H1 (cell line): ENCODE results near the gene ZNF211. TPM values are rescaled to one million over a fixed set of nuclear protein-coding genes. Genes with fewer than 3 reads are reported as not detected.

ENCODE experiments used
- ASH2L ChIP-seq: fragments of 200-600, 300-600 bp; sonication (generic); IDR thresholded peaks from one replicate; pipeline ENCODE4 v1.7.1; 2017; ENCODE audit warnings: low read length
- CREB1 ChIP-seq: IDR thresholded peaks from 2 replicates; pipeline ENCODE4 v1.6.1; 2012; ENCODE audit warnings: inconsistent platforms
- CTBP2 ChIP-seq: IDR thresholded peaks from 2 replicates; pipeline ENCODE4 v1.7.0; 2011; ENCODE audit warnings: borderline replicate concordance, mild to moderate bottlenecking, moderate library complexity, mixed read lengths, low read length; ENCODE audit not compliant: insufficient read depth, insufficient read length
- EP300 ChIP-seq, 2 experiments: IDR thresholded peaks; 1 replicate in 1 of 2; 2 replicates in 1 of 2; pipeline ENCODE4 v1.6.1; 2011 to 2012; ENCODE audit warnings: low read depth in 2 of 2, low read length in 2 of 2, mild to moderate bottlenecking in 2 of 2, borderline replicate concordance in 1 of 2, inconsistent platforms in 1 of 2, moderate library complexity in 1 of 2
- EZH2 ChIP-seq: fragments of 200-600 bp; sonication (generic); IDR thresholded peaks from 2 replicates; pipeline ENCODE4 v1.7.1; 2012; ENCODE audit warnings: low read depth, mild to moderate bottlenecking, moderate library complexity, low read length, inconsistent platforms; ENCODE audit not compliant: severe bottlenecking
- GTF2F1 ChIP-seq: IDR thresholded peaks from 2 replicates; pipeline ENCODE4 v1.6.1; 2012; ENCODE audit warnings: low read depth, low read length, improper control_type of control experiment, borderline replicate concordance
- HDAC2 ChIP-seq, 2 experiments: fragments of 300-600 bp in 1 of 2; sonication (generic) in 1 of 2; IDR thresholded peaks; 2 replicates each; pipeline ENCODE4 v1.6.1; 2011 to 2012; ENCODE audit warnings: low read depth in 2 of 2, low read length in 2 of 2, mild to moderate bottlenecking in 2 of 2, moderate library complexity in 2 of 2, borderline replicate concordance in 1 of 2, inconsistent platforms in 1 of 2
- KDM4A ChIP-seq: IDR thresholded peaks from one replicate; pipeline ENCODE4 v1.7.1; 2012; ENCODE audit warnings: low read depth, mild to moderate bottlenecking, moderate library complexity, low read length, inconsistent platforms; ENCODE audit not compliant: severe bottlenecking
- KDM5A ChIP-seq: fragments of 200-600 bp; IDR thresholded peaks from 2 replicates; pipeline ENCODE4 v1.7.1; 2012; ENCODE audit warnings: mild to moderate bottlenecking, low read length, inconsistent platforms, mixed read lengths
- MAFK ChIP-seq: IDR thresholded peaks from 2 replicates; pipeline ENCODE4 v1.6.1; 2012; ENCODE audit warnings: low read depth, mild to moderate bottlenecking, improper control_type of control experiment, low read length
- MAX ChIP-seq: IDR thresholded peaks from 2 replicates; pipeline ENCODE4 v1.6.1; 2012; ENCODE audit warnings: inconsistent platforms
- NRF1 ChIP-seq: IDR thresholded peaks from 2 replicates; pipeline ENCODE4 v1.6.1; 2011; ENCODE audit warnings: mild to moderate bottlenecking, low read depth, low read length, improper control_type of control experiment
- PHF8 ChIP-seq: fragments of 200-600 bp; sonication (generic); conservative IDR thresholded peaks from 2 replicates; pipeline ENCODE4 v1.7.1; 2012; ENCODE audit warnings: low read depth, mild to moderate bottlenecking, inconsistent platforms, low read length, moderate library complexity
- POLR2A ChIP-seq, 2 experiments: IDR thresholded peaks; 1 replicate in 1 of 2; 2 replicates in 1 of 2; pipeline ENCODE4 v1.6.1; 2011; ENCODE audit warnings: low read depth in 2 of 2, low read length in 2 of 2, mild to moderate bottlenecking in 2 of 2; ENCODE audit errors: control extremely low read depth in 1 of 2
- POLR2AphosphoS5 ChIP-seq: IDR thresholded peaks from 2 replicates; pipeline ENCODE4 v1.6.1; 2011; ENCODE audit warnings: low read depth, low read length
- RAD21 ChIP-seq, 2 experiments: IDR thresholded peaks in 1 of 2; conservative IDR thresholded peaks in 1 of 2; 2 replicates each; pipeline ENCODE4 v1.6.1; 2011; ENCODE audit warnings: low read depth in 2 of 2, low read length in 2 of 2, improper control_type of control experiment in 1 of 2, inconsistent platforms in 1 of 2, mild to moderate bottlenecking in 1 of 2, moderate library complexity in 1 of 2
- SIN3A ChIP-seq, 2 experiments: IDR thresholded peaks in 1 of 2; conservative IDR thresholded peaks in 1 of 2; 2 replicates each; pipeline ENCODE4 v1.6.1; 2011 to 2012; ENCODE audit warnings: low read length in 2 of 2, improper control_type of control experiment in 1 of 2, low read depth in 1 of 2, mild to moderate bottlenecking in 1 of 2
- SIX5 ChIP-seq: IDR thresholded peaks from 2 replicates; pipeline ENCODE4 v1.6.1; 2011; ENCODE audit warnings: mild to moderate bottlenecking, low read depth, low read length
- SP2 ChIP-seq: IDR thresholded peaks from 2 replicates; pipeline ENCODE4 v1.6.1; 2012; ENCODE audit warnings: mild to moderate bottlenecking, low read length, inconsistent platforms
- SRF ChIP-seq: IDR thresholded peaks from 2 replicates; pipeline ENCODE4 v1.6.1; 2011; ENCODE audit warnings: mild to moderate bottlenecking, low read depth, low read length, moderate library complexity
- TAF7 ChIP-seq: optimal IDR thresholded peaks from 2 replicates; pipeline ENCODE3; 2011; ENCODE audit warnings: low read depth, mild to moderate bottlenecking, inconsistent platforms, low read length, moderate library complexity, borderline replicate concordance
- USF2 ChIP-seq: IDR thresholded peaks from 2 replicates; pipeline ENCODE4 v1.6.1; 2011; ENCODE audit warnings: low read length, improper control_type of control experiment
- polyA plus RNA-seq, 7 experiments: library from polyadenylated mRNA; depleted of rRNA in 3 of 7; stranded (reverse) in 5 of 7; unstranded in 2 of 7; fragments of >200 nt in 5 of 7; fragments of 200-250 nt in 2 of 7; gene quantifications; 1 replicate in 5 of 7; 2 replicates in 1 of 7; 4 replicates in 1 of 7; pipeline versions ENCODE4 v1.2.1 to v1.2.3, GENCODE V29; 2011 to 2013; ENCODE audit warnings: missing spikeins in 2 of 7, mixed read lengths in 2 of 7
- total RNA-seq: library from RNA; stranded (reverse); fragmentation: NEBNext Ultra II Directional; extraction: Animal tissue kit (Norgen Biotek cat#: 25700); gene quantifications from 2 replicates; pipeline ENCODE4 v1.2.1, GENCODE V29; 2021

ZNF211 gene
- total and polyA plus RNA-seq, 2 of the 8 experiments (the other 6 are each of a cell fraction or from before 2014, with no cell fraction given): 7.5 to 15.7 TPM

DNA sequence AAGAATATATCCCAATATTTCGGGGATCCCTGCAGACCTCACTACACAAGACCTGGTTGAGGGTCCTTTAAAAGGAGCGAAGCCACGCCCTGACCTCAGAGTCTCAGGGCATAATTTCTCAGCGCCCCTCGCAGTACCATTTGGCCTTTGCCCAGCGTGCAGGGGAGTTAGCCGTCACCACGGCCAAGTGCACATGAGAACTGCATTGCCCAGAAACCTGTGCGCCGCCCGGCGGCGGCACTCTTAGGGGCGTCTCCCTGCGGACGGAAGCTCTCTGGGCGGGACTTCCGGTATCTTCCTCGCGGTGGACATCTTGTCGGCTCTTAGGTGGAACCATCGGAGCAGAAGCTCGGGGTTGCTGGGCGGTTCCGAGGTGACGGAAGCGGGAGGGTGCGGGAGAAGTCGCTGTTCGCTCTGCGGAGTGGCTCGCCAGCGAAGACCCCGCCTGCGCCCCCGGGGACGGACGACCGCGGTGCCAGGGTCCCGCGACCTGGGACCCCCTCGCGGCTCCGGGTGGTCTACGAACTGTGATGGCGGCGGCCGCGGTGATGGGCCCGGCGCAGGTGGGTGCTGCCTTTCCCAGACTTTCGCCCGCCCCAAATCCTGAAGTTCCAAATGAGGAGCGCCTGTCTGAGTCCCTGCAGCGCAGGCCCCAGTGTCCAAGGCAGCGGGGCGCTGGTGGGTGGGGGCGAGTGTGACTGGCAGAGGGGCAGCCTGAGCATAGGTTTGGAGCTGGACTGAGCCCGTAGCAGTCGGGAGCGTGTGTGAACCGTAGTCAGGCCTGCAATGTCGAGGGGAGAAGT, 18.8 kb upstream of the ZNF211 start, which contains the start of gene ZNF134 (continued):
- peak; percentile 32 for TF ChIP-seq CREB1
- peak; percentile 71 for TF ChIP-seq TAF7
- no peak for TF ChIP-seq MAFK
- TF ChIP-seq SIN3A (conservative IDR thresholded peaks at IDR 0.05 in 1 of 2, IDR thresholded peaks at IDR 0.05 in 1 of 2; ENCODE audit: low read depth in 1 of 2, low read length in 2 of 2): peak; percentile 65 to 82; a peak in 2 of 4 replicates
- TF ChIP-seq EP300 (IDR thresholded peaks at IDR 0.05; ENCODE audit: borderline replicate concordance in 1 of 2, low read depth in 2 of 2, low read length in 2 of 2): no peak
- TF ChIP-seq SRF: no peak
- TF ChIP-seq SP2: peak; percentile 22; the same call in 1 of the 2 replicates
- no peak for TF ChIP-seq CTBP2
- peak; percentile 72 for TF ChIP-seq SIX5
- no peak for TF ChIP-seq NRF1
- TF ChIP-seq USF2: no peak
- TF ChIP-seq ASH2L: peak; percentile 80
- TF ChIP-seq POLR2A (IDR thresholded peaks at IDR 0.05; ENCODE audit: control extremely low read depth in 1 of 2, low read depth in 2 of 2, low read length in 2 of 2): peak; percentile 67 to 88
- 0 out of 4 replicates have a peak, but pooled peaks of 1 of the 2 experiments have one; percentile 2 for TF ChIP-seq RAD21 (IDR thresholded peaks at IDR 0.05 in 1 of 2, conservative IDR thresholded peaks at IDR 0.05 in 1 of 2; ENCODE audit: low read depth in 2 of 2, low read length in 2 of 2)
- peak; percentile 93 for TF ChIP-seq PHF8
- no peak for TF ChIP-seq KDM5A
- no peak for TF ChIP-seq EZH2
- TF ChIP-seq GTF2F1: no peak
- no peak for TF ChIP-seq HDAC2 (IDR thresholded peaks at IDR 0.05; ENCODE audit: borderline replicate concordance in 1 of 2, low read depth in 2 of 2, low read length in 2 of 2)
- peak; percentile 55 for TF ChIP-seq MAX
- TF ChIP-seq KDM4A: peak; percentile 39
- peak; percentile 79 for TF ChIP-seq POLR2AphosphoS5
